ENCODE results near the gene XKRX.

XKRX gene

GRCh38 chrX:100905620-100906019 is 23.1 kb downstream of the XKRX start:
- no peak for TF ChIP-seq CTCF (conservative IDR thresholded peaks at IDR 0.05; ENCODE audit: control insufficient read depth, insufficient read depth, low read depth, low read length)
- no peak for DNase-seq (ENCODE audit: low read depth)
- no peak overlapping the region for H3K4me3 ChIP-seq (ENCODE audit: control insufficient read depth, low read depth, low read length)

GRCh38 chrX:100904433-100904832 is 24.3 kb downstream of the XKRX start:
- H3K4me3 ChIP-seq (ENCODE audit: control insufficient read depth, low read depth, low read length), result no peak overlapping the region
- TF ChIP-seq CTCF (conservative IDR thresholded peaks at IDR 0.05; ENCODE audit: control insufficient read depth, insufficient read depth, low read depth, low read length), result no peak

GRCh38 chrX:100895365-100896075 is 33.2 kb downstream of the XKRX start:
- DNase-seq (ENCODE audit: low read depth), result peak; percentile 51
- TF ChIP-seq CTCF (conservative IDR thresholded peaks at IDR 0.05; ENCODE audit: control insufficient read depth, insufficient read depth, low read depth, low read length), result peak; percentile 63
- H3K4me3 ChIP-seq (ENCODE audit: control insufficient read depth, low read depth, low read length), result no peak overlapping the region

More at GRCh38 chrX:100904433-100904832, 24.3 kb downstream of the XKRX start:
- DNase-seq (ENCODE audit: low read depth), result no peak

- H3K4me3 ChIP-seq (ENCODE audit: control insufficient read depth, low read depth, low read length), result no peak overlapping the region
- no peak for DNase-seq (ENCODE audit: low read depth)
- TF ChIP-seq CTCF (conservative IDR thresholded peaks at IDR 0.05; ENCODE audit: control insufficient read depth, insufficient read depth, low read depth, low read length), result no peak
Measured at GRCh38 chrX:100883654-100884053, 45.1 kb downstream of the XKRX start.

GRCh38 chrX:100880368-100880767 is 48.3 kb downstream of the XKRX start:
- no peak overlapping the region for H3K4me3 ChIP-seq (ENCODE audit: control insufficient read depth, low read depth, low read length)
- TF ChIP-seq CTCF (conservative IDR thresholded peaks at IDR 0.05; ENCODE audit: control insufficient read depth, insufficient read depth, low read depth, low read length), result no peak
- no peak for DNase-seq (ENCODE audit: low read depth)

GRCh38 chrX:100874325-100874724 is 54.4 kb downstream of the XKRX start, which contains the start of gene NOX1:
Gene NOX1, minus strand, starts transcription at chrX:100874359. Its CDS starts 220 bp downstream, at chrX:100874139.
- TF ChIP-seq CTCF (conservative IDR thresholded peaks at IDR 0.05; ENCODE audit: control insufficient read depth, insufficient read depth, low read depth, low read length), result no peak
- no peak within 1 kb of the TSS for H3K4me3 ChIP-seq (ENCODE audit: control insufficient read depth, low read depth, low read length)
- no peak for DNase-seq (ENCODE audit: low read depth)

Data from fibroblast of mammary gland (primary cell).